Hepatocyte (in vitro differentiated cells): ENCODE data around the gene PAIP2B. TPM values are rescaled to one million over a fixed set of nuclear protein-coding genes. Genes with fewer than 3 reads are reported as not detected.
A peak's percentile ranks its signal among the peaks of the same experiment; 100 is the strongest.

Experiments used
- DNase-seq: peaks from one replicate; pipeline ENCODE4 v3.0.0-alpha.2; 2016; ENCODE audit warnings: low spot score
- H2AFZ ChIP-seq: fragments of 200-600 bp; sonication (generic); 2 replicates; pipeline ENCODE4 v1.6.0; 2016; ENCODE audit warnings: antibody characterized with exemption, mild to moderate bottlenecking
- H3K27ac ChIP-seq: fragments of 200-600 bp; sonication (generic); 2 replicates; pipeline ENCODE4 v1.5.1; 2016; ENCODE audit warnings: mild to moderate bottlenecking
- H3K27me3 ChIP-seq: fragments of 200-600 bp; sonication (generic); 2 replicates; pipeline ENCODE4 v1.6.1; 2016
- H3K36me3 ChIP-seq: fragments of 200-600 bp; sonication (generic); replicated peaks from 2 replicates; pipeline ENCODE4 v1.5.1; 2016; ENCODE audit warnings: low read depth; ENCODE audit not compliant: insufficient read depth
- H3K4me1 ChIP-seq: fragments of 200-600 bp; sonication (generic); 2 replicates; pipeline ENCODE4 v1.5.1; 2016; ENCODE audit warnings: mild to moderate bottlenecking, moderate library complexity; ENCODE audit not compliant: insufficient read depth
- H3K4me2 ChIP-seq: fragments of 200-600 bp; sonication (generic); 2 replicates; pipeline ENCODE4 v1.6.0; 2016
- H3K4me3 ChIP-seq: fragments of 200-600 bp; sonication (generic); 2 replicates; pipeline ENCODE4 v1.5.1; 2016; ENCODE audit warnings: mild to moderate bottlenecking
- H3K79me2 ChIP-seq: fragments of 200-600 bp; sonication (generic); 2 replicates; pipeline ENCODE4 v1.6.0; 2017; ENCODE audit warnings: mild to moderate bottlenecking
- H3K9me2 ChIP-seq: fragments of 200-600 bp; sonication (generic); replicated peaks from 2 replicates; pipeline ENCODE4 v1.6.0; 2017; ENCODE audit warnings: mild to moderate bottlenecking; ENCODE audit not compliant: insufficient read depth
- H3K9me3 ChIP-seq: fragments of 200-600 bp; sonication (generic); 2 replicates; pipeline ENCODE4 v1.5.1; 2016; ENCODE audit warnings: low read depth, mild to moderate bottlenecking
- H4K20me1 ChIP-seq: fragments of 200-600 bp; sonication (generic); 2 replicates; pipeline ENCODE4 v1.6.0; 2016; ENCODE audit warnings: mild to moderate bottlenecking; ENCODE audit not compliant: insufficient read depth, poor library complexity, severe bottlenecking
- CTCF ChIP-seq: fragments of 200-600 bp; sonication (generic); IDR thresholded peaks from 2 replicates; pipeline ENCODE4 v1.5.1; 2016; ENCODE audit warnings: antibody characterized with exemption, mild to moderate bottlenecking; ENCODE audit not compliant: poor library complexity
- EZH2 ChIP-seq: fragments of 200-600 bp; sonication (generic); IDR thresholded peaks from 2 replicates; pipeline ENCODE4 v1.6.1; 2016; ENCODE audit warnings: antibody characterized with exemption, mild to moderate bottlenecking, borderline replicate concordance
- EZH2phosphoT487 ChIP-seq: fragments of 200-600 bp; sonication (generic); IDR thresholded peaks from one replicate; pipeline ENCODE4 v1.6.1; 2018; ENCODE audit warnings: antibody characterized with exemption, mild to moderate bottlenecking, low read depth, moderate library complexity; ENCODE audit not compliant: unreplicated experiment, severe bottlenecking
- WGBS: methylation state at CpG from one replicate; pipeline ENCODE4 v1.1.6; 2016; ENCODE audit warnings: low lambda C conversion rate; ENCODE audit errors: missing lambda C conversion rate; 5-methylcytosine and 5-hydroxymethylcytosine counted together
- polyA plus RNA-seq: library from polyadenylated mRNA; unstranded; fragments of >200 nt; fragmentation: Nextera tagmentation; extraction: Ambion mirVana; gene quantifications from 2 replicates; pipeline ENCODE4 v1.2.1, GENCODE V29; 2016
- total RNA-seq: library from RNA; depleted of rRNA; stranded (reverse); fragments of >200 nt; gene quantifications from 2 replicates; pipeline ENCODE4 v1.2.3, GENCODE V29; 2014

The PAIP2B gene
- total and polyA plus RNA-seq, 2 experiments from 2014 or later, result 2.6 to 4.8 TPM

GRCh38 chr2:71166812-71167211 is 60.1 kb downstream of the PAIP2B start:
- Histone ChIP-seq H3K27me3 (no peaks in the 10 kb centered on the region), H3K4me1 (no peaks in the 10 kb centered on the region), H2AFZ (no peak overlapping the region), H3K79me2 (no peaks in the 10 kb centered on the region), H3K27ac (no peak overlapping the region), H3K4me3 (no peak overlapping the region), H3K9me2 (no peaks in the 10 kb centered on the region), H3K36me3 (no peaks in the 10 kb centered on the region), H3K9me3 (no peaks in the 10 kb centered on the region), H3K4me2 (no peak overlapping the region), H4K20me1 (no peaks in the 10 kb centered on the region)
- 81% methylated on average over 3 of the region's 3 CpGs for WGBS
- DNase-seq, result no peak
- TF ChIP-seq EZH2 (no peak), CTCF (no peak), EZH2phosphoT487 (no peak)

- Histone ChIP-seq H3K9me2 (no peaks in the 10 kb centered on the region), H3K36me3 (no peaks in the 10 kb centered on the region), H3K4me3 (no peak overlapping the region), H3K4me2 (peak overlapping the region; percentile 10), H4K20me1 (no peaks in the 10 kb centered on the region), H2AFZ (no peak overlapping the region), H3K4me1 (no peaks in the 10 kb centered on the region), H3K9me3 (no peaks in the 10 kb centered on the region), H3K27me3 (no peaks in the 10 kb centered on the region), H3K27ac (no peak overlapping the region), H3K79me2 (no peaks in the 10 kb centered on the region)
- TF ChIP-seq CTCF (peak; percentile 79), EZH2phosphoT487 (no peak)
- DNase-seq, result peak; percentile 81
- WGBS, result 17% methylated on average over 15 of the region's 16 CpGs
These were observed 69.6 kb downstream of the PAIP2B start for GRCh38 chr2:71157124-71157793.

GRCh38 chr2:71156573-71156972 is 70.3 kb downstream of the PAIP2B start:
- no peaks in the 10 kb centered on the region for H3K27me3 ChIP-seq
- H3K4me2 ChIP-seq, result peak overlapping the region; percentile 10
- no peaks in the 10 kb centered on the region for H3K36me3 ChIP-seq
- no peak overlapping the region for H2AFZ ChIP-seq
- no peaks in the 10 kb centered on the region for H3K9me2 ChIP-seq
- H3K4me1 ChIP-seq, result no peaks in the 10 kb centered on the region
- peak; percentile 26 for DNase-seq
- 64% methylated on average over 6 of the region's 6 CpGs for WGBS
- no peaks in the 10 kb centered on the region for H4K20me1 ChIP-seq
- TF ChIP-seq EZH2, result no peak
- no peak for TF ChIP-seq CTCF
- no peak for TF ChIP-seq EZH2phosphoT487
- H3K4me3 ChIP-seq, result no peak overlapping the region
- H3K27ac ChIP-seq, result no peak overlapping the region
- no peaks in the 10 kb centered on the region for H3K9me3 ChIP-seq
- no peaks in the 10 kb centered on the region for H3K79me2 ChIP-seq
